Measurements from ENCODE around the gene DPYSL4. TPM values are rescaled to one million over a fixed set of nuclear protein-coding genes. Genes with fewer than 3 reads are reported as not detected.
"Not testable (repeated sequence)": the region's sequence is repeated elsewhere in the genome, so short reads cannot be mapped to it uniquely, and the experiment has no call there.

Gene DPYSL4
- total RNA-seq, 1 experiment from 2014 or later = 9.9 TPM

DNA sequence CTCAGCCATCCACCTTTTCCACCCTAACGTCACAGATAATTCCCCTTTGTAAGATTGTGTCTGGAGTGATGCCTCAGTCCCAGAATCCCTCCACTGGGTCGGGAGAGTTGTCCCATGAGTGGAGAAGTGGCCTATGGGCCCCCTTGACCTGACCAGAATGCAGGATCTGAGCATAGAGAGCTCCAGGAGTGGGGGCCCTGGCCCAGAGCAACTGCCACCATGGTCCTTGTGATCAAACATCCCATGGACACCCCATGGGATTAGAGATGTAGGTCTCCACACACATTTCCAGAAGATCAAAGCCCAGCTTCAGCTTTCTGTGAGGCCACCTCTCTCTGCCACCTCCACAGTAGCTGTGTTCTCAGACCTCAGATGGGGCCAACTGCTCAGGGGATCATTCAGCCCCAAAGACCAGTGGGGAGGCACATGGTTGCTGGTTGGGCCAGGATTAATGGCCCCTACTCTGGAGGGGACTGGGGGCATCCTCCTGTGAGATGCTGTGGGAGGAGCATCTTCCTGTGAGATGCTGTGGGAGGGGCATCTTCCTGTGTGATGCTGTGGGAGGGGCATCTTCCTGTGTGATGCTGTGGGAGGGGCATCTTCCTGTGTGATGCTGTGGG, 28.5 kb upstream of the DPYSL4 start:
- Histone ChIP-seq H3K27me3 (ENCODE audit: control insufficient read depth, insufficient read depth, low read length) (no peaks in the 10 kb centered on the region), H3K9me3 (ENCODE audit: control insufficient read depth, insufficient read depth, low read depth, low read length) (no peaks in the 10 kb centered on the region), H3K4me3 (ENCODE audit: low read depth in 2 of 2, low read length in 2 of 2) (no peak overlapping the region), H3K4me1 (ENCODE audit: control insufficient read depth, insufficient read depth, low read length) (peaks cover 8% of the 10 kb centered on the region), H3K27ac (ENCODE audit: low read length) (no peak overlapping the region), H3K36me3 (ENCODE audit: control insufficient read depth, insufficient read depth, low read length) (no peaks in the 10 kb centered on the region)
- ChIA-PET CTCF (no interaction called here), POLR2A (no interaction called here)
- no peak for TF ChIP-seq CTCF (IDR thresholded peaks at IDR 0.05)
- TF ChIP-seq POLR2AphosphoS5 (IDR thresholded peaks at IDR 0.05; ENCODE audit: low read depth, low read length) = no peak
- TF ChIP-seq SIN3A (IDR thresholded peaks at IDR 0.05; ENCODE audit: borderline replicate concordance, insufficient read depth, low read depth, low read length) = no peak
- TF ChIP-seq, protein P1, sequence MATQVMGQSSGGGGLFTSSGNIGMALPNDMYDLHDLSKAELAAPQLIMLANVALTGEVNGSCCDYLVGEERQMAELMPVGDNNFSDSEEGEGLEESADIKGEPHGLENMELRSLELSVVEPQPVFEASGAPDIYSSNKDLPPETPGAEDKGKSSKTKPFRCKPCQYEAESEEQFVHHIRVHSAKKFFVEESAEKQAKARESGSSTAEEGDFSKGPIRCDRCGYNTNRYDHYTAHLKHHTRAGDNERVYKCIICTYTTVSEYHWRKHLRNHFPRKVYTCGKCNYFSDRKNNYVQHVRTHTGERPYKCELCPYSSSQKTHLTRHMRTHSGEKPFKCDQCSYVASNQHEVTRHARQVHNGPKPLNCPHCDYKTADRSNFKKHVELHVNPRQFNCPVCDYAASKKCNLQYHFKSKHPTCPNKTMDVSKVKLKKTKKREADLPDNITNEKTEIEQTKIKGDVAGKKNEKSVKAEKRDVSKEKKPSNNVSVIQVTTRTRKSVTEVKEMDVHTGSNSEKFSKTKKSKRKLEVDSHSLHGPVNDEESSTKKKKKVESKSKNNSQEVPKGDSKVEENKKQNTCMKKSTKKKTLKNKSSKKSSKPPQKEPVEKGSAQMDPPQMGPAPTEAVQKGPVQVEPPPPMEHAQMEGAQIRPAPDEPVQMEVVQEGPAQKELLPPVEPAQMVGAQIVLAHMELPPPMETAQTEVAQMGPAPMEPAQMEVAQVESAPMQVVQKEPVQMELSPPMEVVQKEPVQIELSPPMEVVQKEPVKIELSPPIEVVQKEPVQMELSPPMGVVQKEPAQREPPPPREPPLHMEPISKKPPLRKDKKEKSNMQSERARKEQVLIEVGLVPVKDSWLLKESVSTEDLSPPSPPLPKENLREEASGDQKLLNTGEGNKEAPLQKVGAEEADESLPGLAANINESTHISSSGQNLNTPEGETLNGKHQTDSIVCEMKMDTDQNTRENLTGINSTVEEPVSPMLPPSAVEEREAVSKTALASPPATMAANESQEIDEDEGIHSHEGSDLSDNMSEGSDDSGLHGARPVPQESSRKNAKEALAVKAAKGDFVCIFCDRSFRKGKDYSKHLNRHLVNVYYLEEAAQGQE (IDR thresholded peaks at IDR 0.05; ENCODE audit: insufficient read depth in 1 of 2, low read depth in 2 of 2, low read length in 1 of 2) = no peak
- TF ChIP-seq TCF7L2 (IDR thresholded peaks at IDR 0.05; ENCODE audit: low read depth, low read length) = peak; percentile 45; the same call in 1 of the 2 replicates
- no TSS peak for BruUV-seq (replicated peaks)
- peak; percentile 44 for ATAC-seq
- in situ Hi-C loops (cut with HindIII; ENCODE audit: low pct_unique_long_range_greater_than_20kb, low sequenced_read_pairs) = no loop called here
- DNase-seq (ENCODE audit: low read depth, low spot score) = no peak
- intact Hi-C loops (cut with micrococcal nuclease; ENCODE audit: unreplicated experiment) = no loop called here

GRCh38 chr10:132158823-132159222, 27.9 kb upstream of the DPYSL4 start:
- TF ChIP-seq POLR2AphosphoS5 (IDR thresholded peaks at IDR 0.05; ENCODE audit: low read depth, low read length) (no peak), CTCF (IDR thresholded peaks at IDR 0.05) (no peak), SIN3A (IDR thresholded peaks at IDR 0.05; ENCODE audit: borderline replicate concordance, insufficient read depth, low read depth, low read length) (no peak), TCF7L2 (IDR thresholded peaks at IDR 0.05; ENCODE audit: low read depth, low read length) (no peak)
- TF ChIP-seq, protein P1 (IDR thresholded peaks at IDR 0.05; ENCODE audit: insufficient read depth in 1 of 2, low read depth in 2 of 2, low read length in 1 of 2) = no peak
- Histone ChIP-seq H3K36me3 (ENCODE audit: control insufficient read depth, insufficient read depth, low read length) (no peaks in the 10 kb centered on the region), H3K27ac (ENCODE audit: low read length) (no peak overlapping the region), H3K9me3 (ENCODE audit: control insufficient read depth, insufficient read depth, low read depth, low read length) (no peaks in the 10 kb centered on the region), H3K4me3 (ENCODE audit: low read depth in 2 of 2, low read length in 2 of 2) (no peak overlapping the region), H3K27me3 (ENCODE audit: control insufficient read depth, insufficient read depth, low read length) (no peaks in the 10 kb centered on the region), H3K4me1 (ENCODE audit: control insufficient read depth, insufficient read depth, low read length) (peaks cover 8% of the 10 kb centered on the region)
- in situ Hi-C loops (cut with HindIII; ENCODE audit: low pct_unique_long_range_greater_than_20kb, low sequenced_read_pairs) = no loop called here
- ATAC-seq = no peak
- DNase-seq (ENCODE audit: low read depth, low spot score) = no peak
- ChIA-PET POLR2A (no interaction called here), CTCF (no interaction called here)
- BruUV-seq (replicated peaks) = no TSS peak
- intact Hi-C loops (cut with micrococcal nuclease; ENCODE audit: unreplicated experiment) = no loop called here

- in situ Hi-C loops (cut with HindIII; ENCODE audit: low pct_unique_long_range_greater_than_20kb, low sequenced_read_pairs); CTCF ChIA-PET; BruUV-seq (replicated peaks); ATAC-seq; H3K27ac ChIP-seq (ENCODE audit: low read length); intact Hi-C loops (cut with micrococcal nuclease; ENCODE audit: unreplicated experiment); H3K4me1 ChIP-seq (ENCODE audit: control insufficient read depth, insufficient read depth, low read length); H3K4me3 ChIP-seq (ENCODE audit: low read depth in 2 of 2, low read length in 2 of 2); H3K9me3 ChIP-seq (ENCODE audit: control insufficient read depth, insufficient read depth, low read depth, low read length); POLR2A ChIA-PET; DNase-seq (ENCODE audit: low read depth, low spot score); H3K27me3 ChIP-seq (ENCODE audit: control insufficient read depth, insufficient read depth, low read length); H3K36me3 ChIP-seq (ENCODE audit: control insufficient read depth, insufficient read depth, low read length): not testable (repeated sequence)
Observed at GRCh38 chr10:132159302-132160230, 27.2 kb upstream of the DPYSL4 start.

Data from Panc1 (cell line).